Measurements from ENCODE around the gene NAA40. TPM values are rescaled to one million over a fixed set of nuclear protein-coding genes. Genes with fewer than 3 reads are reported as not detected.

The NAA40 gene
- total and polyA plus RNA-seq, 2 of the 13 experiments (the other 11 are each of a cell fraction or from before 2014, with no cell fraction given): 11.1 to 17.9 TPM

GRCh38 chr11:63916837-63917691 is 21.7 kb upstream of the NAA40 start, which contains the start of gene RCOR2 (continued):
- no peak for TF ChIP-seq ZBTB49 (CRISPR knock-in tag; IDR thresholded peaks at IDR 0.05; ENCODE audit: borderline replicate concordance)
- no peak for TF ChIP-seq ZNF274 (CRISPR knock-in tag; IDR thresholded peaks at IDR 0.05)
- no peak for TF ChIP-seq CERS6 (CRISPR knock-in tag; IDR thresholded peaks at IDR 0.05)
- TF ChIP-seq FOXP1 (IDR thresholded peaks at IDR 0.05): no peak
- TF ChIP-seq FOXP1 (CRISPR knock-in tag; IDR thresholded peaks at IDR 0.05): no peak
- TF ChIP-seq MED1 (CRISPR knock-in tag; IDR thresholded peaks at IDR 0.05): no peak; the same call in 1 of the 2 replicates
- no peak for TF ChIP-seq ZNF260 (CRISPR knock-in tag; IDR thresholded peaks at IDR 0.05; ENCODE audit: borderline replicate concordance, low read depth)
- no peak for TF ChIP-seq HINFP (CRISPR knock-in tag; IDR thresholded peaks at IDR 0.05; ENCODE audit: low read depth)
- no peak for TF ChIP-seq RELA (CRISPR knock-in tag; IDR thresholded peaks at IDR 0.05)
- TF ChIP-seq, protein P1, sequence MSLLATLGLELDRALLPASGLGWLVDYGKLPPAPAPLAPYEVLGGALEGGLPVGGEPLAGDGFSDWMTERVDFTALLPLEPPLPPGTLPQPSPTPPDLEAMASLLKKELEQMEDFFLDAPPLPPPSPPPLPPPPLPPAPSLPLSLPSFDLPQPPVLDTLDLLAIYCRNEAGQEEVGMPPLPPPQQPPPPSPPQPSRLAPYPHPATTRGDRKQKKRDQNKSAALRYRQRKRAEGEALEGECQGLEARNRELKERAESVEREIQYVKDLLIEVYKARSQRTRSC (CRISPR knock-in tag; IDR thresholded peaks at IDR 0.05; ENCODE audit: low read depth): no peak
- no peak for TF ChIP-seq SKI (IDR thresholded peaks at IDR 0.05; ENCODE audit: partially characterized antibody)
- no peak for TF ChIP-seq ZNF724P (CRISPR knock-in tag; IDR thresholded peaks at IDR 0.05; ENCODE audit: borderline replicate concordance)
- TF ChIP-seq, protein P2, sequence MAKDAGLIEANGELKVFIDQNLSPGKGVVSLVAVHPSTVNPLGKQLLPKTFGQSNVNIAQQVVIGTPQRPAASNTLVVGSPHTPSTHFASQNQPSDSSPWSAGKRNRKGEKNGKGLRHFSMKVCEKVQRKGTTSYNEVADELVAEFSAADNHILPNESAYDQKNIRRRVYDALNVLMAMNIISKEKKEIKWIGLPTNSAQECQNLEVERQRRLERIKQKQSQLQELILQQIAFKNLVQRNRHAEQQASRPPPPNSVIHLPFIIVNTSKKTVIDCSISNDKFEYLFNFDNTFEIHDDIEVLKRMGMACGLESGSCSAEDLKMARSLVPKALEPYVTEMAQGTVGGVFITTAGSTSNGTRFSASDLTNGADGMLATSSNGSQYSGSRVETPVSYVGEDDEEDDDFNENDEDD (CRISPR knock-in tag; IDR thresholded peaks at IDR 0.05; ENCODE audit: borderline replicate concordance): no peak; the same call in 1 of the 2 replicates
- TF ChIP-seq, protein P3, sequence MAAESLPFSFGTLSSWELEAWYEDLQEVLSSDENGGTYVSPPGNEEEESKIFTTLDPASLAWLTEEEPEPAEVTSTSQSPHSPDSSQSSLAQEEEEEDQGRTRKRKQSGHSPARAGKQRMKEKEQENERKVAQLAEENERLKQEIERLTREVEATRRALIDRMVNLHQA (CRISPR knock-in tag; IDR thresholded peaks at IDR 0.05): no peak
- no peak for TF ChIP-seq SMAD9 (CRISPR knock-in tag; IDR thresholded peaks at IDR 0.05)
- TF ChIP-seq ZNF605 (CRISPR knock-in tag; IDR thresholded peaks at IDR 0.05): no peak
- peak; percentile 25; the same call in 1 of the 2 replicates for TF ChIP-seq MEIS2 (CRISPR knock-in tag; IDR thresholded peaks at IDR 0.05)
- TF ChIP-seq, protein P4, sequence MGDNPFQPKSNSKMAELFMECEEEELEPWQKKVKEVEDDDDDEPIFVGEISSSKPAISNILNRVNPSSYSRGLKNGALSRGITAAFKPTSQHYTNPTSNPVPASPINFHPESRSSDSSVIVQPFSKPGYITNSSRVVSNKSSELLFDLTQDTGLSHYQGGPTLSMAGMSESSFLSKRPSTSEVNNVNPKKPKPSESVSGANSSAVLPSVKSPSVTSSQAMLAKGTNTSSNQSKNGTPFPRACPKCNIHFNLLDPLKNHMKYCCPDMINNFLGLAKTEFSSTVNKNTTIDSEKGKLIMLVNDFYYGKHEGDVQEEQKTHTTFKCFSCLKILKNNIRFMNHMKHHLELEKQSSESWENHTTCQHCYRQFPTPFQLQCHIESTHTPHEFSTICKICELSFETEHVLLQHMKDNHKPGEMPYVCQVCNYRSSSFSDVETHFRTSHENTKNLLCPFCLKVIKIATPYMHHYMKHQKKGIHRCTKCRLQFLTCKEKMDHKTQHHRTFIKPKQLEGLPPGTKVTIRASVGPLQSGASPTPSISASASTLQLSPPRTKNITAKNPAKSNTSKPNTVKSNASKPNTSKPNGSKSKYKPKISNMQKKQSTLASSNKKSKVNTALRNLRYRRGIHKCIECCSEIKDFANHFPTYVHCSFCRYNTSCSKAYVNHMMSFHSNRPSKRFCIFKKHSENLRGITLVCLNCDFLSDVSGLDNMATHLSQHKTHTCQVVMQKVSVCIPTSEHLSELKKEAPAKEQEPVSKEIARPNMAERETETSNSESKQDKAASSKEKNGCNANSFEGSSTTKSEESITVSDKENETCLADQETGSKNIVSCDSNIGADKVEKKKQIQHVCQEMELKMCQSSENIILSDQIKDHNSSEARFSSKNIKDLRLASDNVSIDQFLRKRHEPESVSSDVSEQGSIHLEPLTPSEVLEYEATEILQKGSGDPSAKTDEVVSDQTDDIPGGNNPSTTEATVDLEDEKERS (CRISPR knock-in tag; IDR thresholded peaks at IDR 0.05): no peak
- no peak; the same call in 1 of the 2 replicates for TF ChIP-seq ETV5 (CRISPR knock-in tag; IDR thresholded peaks at IDR 0.05; ENCODE audit: borderline replicate concordance)
